ENCODE results near the gene SPIRE2.
"Not testable (repeated sequence)": the region's sequence is repeated elsewhere in the genome, so short reads cannot be mapped to it uniquely, and the experiment has no call there.

Gene SPIRE2

DNA sequence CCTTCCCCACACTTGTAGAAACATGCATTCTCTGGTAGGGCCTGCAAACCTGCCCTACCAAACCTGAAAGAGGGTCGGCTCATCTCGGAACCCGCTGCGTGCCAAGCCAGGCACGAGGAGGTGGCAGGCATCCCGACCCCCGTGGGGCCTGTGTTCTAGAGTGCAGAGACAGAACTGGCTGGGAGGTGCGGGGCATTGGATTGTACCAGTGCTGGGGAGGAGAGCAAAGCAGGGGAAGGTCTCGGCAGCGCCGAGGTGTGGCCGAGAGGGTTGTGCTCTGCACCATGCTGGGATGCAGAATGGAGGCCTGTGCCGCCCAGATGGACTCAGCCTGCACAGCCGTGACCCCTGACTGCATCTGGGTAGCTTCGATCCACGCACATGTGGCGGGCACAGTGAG lies 72.6 kb downstream of the SPIRE2 start:
- DNase-seq: no peak

DNA sequence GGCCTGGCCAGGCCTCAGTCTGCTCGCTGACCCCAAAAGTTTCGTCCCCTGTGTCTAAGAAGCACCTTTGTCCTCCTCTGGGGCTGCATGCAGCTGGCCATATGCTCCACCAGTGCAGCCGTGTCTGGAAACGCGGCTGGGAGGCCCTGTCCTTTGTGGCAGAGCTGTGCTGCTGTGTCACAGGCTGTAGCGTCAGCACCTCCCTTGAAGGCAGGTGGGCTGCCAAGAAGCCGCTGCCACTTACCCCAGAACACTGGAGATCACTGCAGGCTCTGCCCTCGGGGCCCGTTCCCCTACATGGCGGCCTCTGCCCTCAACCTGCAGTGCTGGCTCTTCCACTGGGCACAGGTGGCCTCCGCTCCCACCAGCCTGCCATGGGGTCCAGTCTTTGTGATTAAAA lies 74.7 kb downstream of the SPIRE2 start:
- DNase-seq: no peak

- no peak for DNase-seq
These were observed 75.7 kb downstream of the SPIRE2 start for GRCh38 chr16:89903908-89904515.

DNA sequence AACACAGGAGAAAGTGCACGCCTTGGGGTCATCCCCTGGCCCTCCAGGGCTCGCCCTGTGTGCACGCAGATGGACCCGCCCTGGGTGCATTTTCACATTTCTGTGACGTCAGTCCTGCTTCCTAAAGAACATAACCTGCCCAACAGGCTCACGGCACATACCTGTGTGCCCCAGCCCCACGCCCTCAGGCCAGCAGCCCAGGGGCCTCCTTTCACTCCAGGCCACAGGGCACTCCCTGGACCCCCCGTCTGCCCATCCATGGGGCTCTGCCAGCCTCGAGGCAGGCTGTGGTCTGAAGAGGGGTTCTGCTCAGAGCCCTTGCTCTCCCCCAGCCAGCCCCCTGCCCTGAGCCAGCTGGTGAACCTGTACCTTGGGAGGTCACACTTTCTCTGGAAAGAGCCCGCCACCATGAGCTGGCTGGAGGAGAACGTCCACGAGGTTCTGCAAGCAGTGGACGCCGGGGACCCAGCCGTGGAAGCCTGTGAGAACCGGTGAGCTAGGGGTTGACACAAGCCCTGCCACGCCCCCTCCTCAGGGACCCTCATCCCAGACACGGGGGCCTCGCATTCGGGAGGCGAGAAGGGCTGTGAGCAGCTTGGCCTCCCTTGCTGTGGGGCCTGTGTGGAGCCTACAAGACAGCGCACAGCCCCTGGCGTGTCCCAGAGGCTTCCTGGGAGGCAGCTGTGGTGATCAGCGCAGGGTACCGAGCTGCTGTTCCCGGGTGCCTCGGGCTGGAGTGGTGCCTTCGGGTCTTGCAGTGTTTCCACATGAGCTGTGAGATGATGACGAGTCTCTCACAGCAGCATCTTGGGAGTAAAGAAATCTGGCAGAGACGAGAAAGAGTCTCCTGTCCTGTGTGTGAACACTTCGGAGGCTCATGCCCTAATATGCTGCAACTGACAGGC lies 76.6 kb downstream of the SPIRE2 start:
- DNase-seq: no peak

- DNase-seq: no peak
These were observed 77.3 kb downstream of the SPIRE2 start for GRCh38 chr16:89905511-89906139.

DNA sequence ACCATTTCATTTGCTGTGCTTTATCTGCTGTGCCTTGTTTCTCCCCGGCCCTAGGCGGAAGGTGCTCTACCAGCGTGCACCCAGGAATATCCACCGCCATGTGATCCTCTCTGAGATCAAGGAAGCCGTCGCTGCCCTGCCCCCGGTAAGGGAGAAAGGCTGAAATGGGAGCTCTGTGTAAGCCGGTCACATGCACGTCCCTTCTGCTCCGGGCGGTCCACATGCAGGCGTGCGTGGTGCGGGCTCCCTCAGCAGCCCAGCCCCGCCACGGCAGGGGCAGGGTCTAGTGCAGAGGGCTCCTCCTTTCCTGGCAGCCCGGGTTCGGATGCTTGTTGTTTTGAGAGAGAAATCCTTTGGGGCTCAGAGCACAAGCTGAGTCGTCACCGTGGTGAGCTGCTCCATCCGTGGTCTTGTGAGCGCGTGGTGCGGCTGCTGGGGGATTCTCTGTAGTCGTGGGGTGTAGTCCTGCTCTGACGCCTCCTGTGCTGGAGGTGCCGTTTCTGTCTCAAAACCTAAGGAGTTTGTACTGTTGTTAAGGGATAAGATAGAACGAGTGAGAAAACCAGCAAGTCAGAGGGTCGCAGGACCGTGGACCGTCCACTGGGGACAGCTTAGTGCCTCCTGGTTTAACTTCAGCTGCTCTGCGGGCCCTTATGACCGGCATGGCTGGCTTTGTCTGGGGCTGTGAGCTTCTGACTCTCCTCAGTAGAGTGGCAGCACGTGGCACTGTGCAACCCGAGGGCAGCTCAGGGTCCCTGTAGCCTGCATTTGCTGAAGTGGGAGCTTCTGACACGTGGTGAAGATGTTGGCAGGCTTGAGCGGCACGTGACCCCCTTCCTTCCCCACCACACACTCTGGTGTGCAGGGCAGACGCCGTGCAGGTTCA lies 78.1 kb downstream of the SPIRE2 start:
- DNase-seq: no peak

- DNase-seq: no peak
These were observed 79.0 kb downstream of the SPIRE2 start for GRCh38 chr16:89907055-89907814.

- no peak for DNase-seq
These were observed 80.0 kb downstream of the SPIRE2 start for GRCh38 chr16:89908236-89908635.

- DNase-seq: peak; percentile 77
These were observed 81.8 kb downstream of the SPIRE2 start for GRCh38 chr16:89909777-89910716.

DNA sequence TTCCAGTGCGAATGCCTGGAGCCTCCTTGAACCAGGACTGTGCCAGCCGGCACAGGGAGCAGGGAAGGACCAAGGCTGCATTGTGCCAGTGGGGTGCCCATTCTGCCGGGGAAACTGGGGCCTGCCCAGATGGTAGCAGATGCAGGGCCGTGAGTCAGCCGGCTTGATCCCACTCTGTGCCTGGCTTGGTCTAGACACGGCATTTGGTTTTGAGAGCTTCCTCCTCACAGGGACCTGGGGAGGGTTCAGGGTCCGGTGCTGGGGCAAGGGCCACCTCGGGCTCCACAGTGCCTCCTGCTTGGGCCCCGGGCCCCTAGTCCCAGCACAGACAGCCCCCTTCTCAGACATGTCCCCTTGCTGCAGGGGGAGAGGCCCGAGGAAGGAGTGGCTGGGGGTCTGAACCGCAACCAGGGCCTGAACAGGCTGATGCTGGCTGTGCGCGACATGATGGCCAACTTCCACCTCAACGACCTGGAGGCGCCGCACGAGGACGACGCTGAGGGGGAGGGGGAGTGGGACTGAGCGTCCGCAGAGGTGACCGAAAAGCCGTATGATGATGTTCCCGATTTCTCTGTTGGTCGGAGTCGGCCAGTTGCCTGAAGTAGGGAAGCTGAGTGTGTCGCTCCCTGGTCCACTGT lies 82.6 kb downstream of the SPIRE2 start:
- DNase-seq: no peak

- DNase-seq: no peak
These were observed 83.1 kb downstream of the SPIRE2 start for GRCh38 chr16:89911375-89911774.

GRCh38 chr16:89912143-89912542 lies 83.9 kb downstream of the SPIRE2 start:
- no peak for DNase-seq

GRCh38 chr16:89912627-89913026 lies 84.4 kb downstream of the SPIRE2 start:
- DNase-seq: no peak

GRCh38 chr16:89913408-89914387 lies 85.4 kb downstream of the SPIRE2 start:
- no peak for DNase-seq

- not testable (repeated sequence) for DNase-seq
These were observed 86.5 kb downstream of the SPIRE2 start for GRCh38 chr16:89914642-89915285.

GRCh38 chr16:89915303-89916232 lies 87.3 kb downstream of the SPIRE2 start:
- no peak for DNase-seq

- DNase-seq: peak; percentile 94
These were observed 89.6 kb downstream of the SPIRE2 start for GRCh38 chr16:89917773-89918452.

All from activated CD4-positive, alpha-beta T cell treated with anti-CD3 and anti-CD28 coated beads, Interleukin-10, Interleukin-2, amounts not matched to agents 100 ng/mL and 50 ng/mL, durations not matched to agents 16 hours and 8 hours (primary cell).